Right lobe of liver (tissue), 6 donors: ENCODE results near the gene SPATS2L. TPM values are rescaled to one million over a fixed set of nuclear protein-coding genes. Genes with fewer than 3 reads are reported as not detected.

ENCODE experiments used
- ATAC-seq, 4 donors: fragments of 200-7000 bp; cut with Tn5 transposase; one replicate each; pipeline ENCODE4 v1.9.1; 2020; ENCODE audit warnings: mild to moderate bottlenecking in 4 of 4, moderate library complexity in 4 of 4
- DNase-seq, 3 donors: peaks; one replicate each; pipeline ENCODE4 v3.0.0-alpha.2; 2020
- H3K27ac ChIP-seq, 3 donors: fragments of 200-600 bp; one replicate each; pipeline ENCODE4 v1.8.0; 2022
- H3K27me3 ChIP-seq, 2 donors: fragments of 200-600 bp; one replicate each; pipeline ENCODE4 v1.8.0; 2022
- H3K36me3 ChIP-seq, 4 donors: fragments of 200-600 bp; sonication (generic) in 1 of 4; one replicate each; pipeline versions ENCODE4 v1.5.1 to v1.8.0; 2017 to 2022; ENCODE audit warnings: control low read depth in 1 of 4
- H3K4me1 ChIP-seq, 4 donors: fragments of 200-600 bp; sonication (generic) in 1 of 4; one replicate each; pipeline versions ENCODE4 v1.5.1 to v1.8.0; 2017 to 2022; ENCODE audit warnings: control low read depth in 1 of 4
- H3K4me3 ChIP-seq, 3 donors: fragments of 200-600 bp; one replicate each; pipeline ENCODE4 v1.8.0; 2022
- H3K9me3 ChIP-seq, 4 donors: fragments of 200-600 bp; sonication (generic) in 1 of 4; one replicate each; pipeline versions ENCODE4 v1.5.1 to v1.8.0; 2017 to 2022; ENCODE audit warnings: control low read depth in 1 of 4
- POLR2A ChIP-seq: fragments of 450-650 bp; IDR thresholded peaks from one replicate; pipeline ENCODE4 v1.6.1; 2017; ENCODE audit warnings: antibody characterized with exemption, mild to moderate bottlenecking
- WGBS: methylation state at CpG from one replicate; pipeline ENCODE4 v1.1.6; 2018; ENCODE audit warnings: low coverage, low lambda C conversion rate; ENCODE audit not compliant: insufficient coverage; ENCODE audit errors: missing lambda C conversion rate; 5-methylcytosine and 5-hydroxymethylcytosine counted together
- intact Hi-C, 2 donors: fragments of 100-400 bp; cut with DNase I; formaldehyde crosslinking; loops; one replicate each; pipeline versions ENCODE4 v1.11.2 to v1.14.1; 2022
- total RNA-seq, 6 experiments: library from RNA; depleted of rRNA in 2 of 6; stranded (reverse); fragments of >200 nt in 2 of 6; fragmentation: NEBNext Ultra II Directional in 3 of 6; extraction: Animal tissue kit (Norgen Biotek cat#: 25700) in 3 of 6; gene quantifications; one replicate each; pipeline versions ENCODE4 v1.1.0 to v1.2.4, GENCODE V29; 2016 to 2023
- TF ChIP-seq, protein P1 (sequence below), 4 donors: fragments of 200-600 bp in 3 of 4; fragments of 450-650 bp in 1 of 4; IDR thresholded peaks; one replicate each; pipeline versions ENCODE4 v1.5.1 to v1.8.0; 2016 to 2022; ENCODE audit warnings: antibody characterized with exemption in 4 of 4, mild to moderate bottlenecking in 2 of 4
- donor health status: DM: no; HTN: yes; CAD: no.
- donor health status: DM: no; HTN: no; CAD: no.
- donor health status: DM: no; HTN: no; CAD: no.
- donor health status: DM: no; HTN: yes; CAD: no.
- donor health status: DM: no; HTN: yes; CAD: no.

The SPATS2L gene
- total RNA-seq, 6 experiments from 2014 or later = 60.7 to 109 (median 72.9) TPM

DNA sequence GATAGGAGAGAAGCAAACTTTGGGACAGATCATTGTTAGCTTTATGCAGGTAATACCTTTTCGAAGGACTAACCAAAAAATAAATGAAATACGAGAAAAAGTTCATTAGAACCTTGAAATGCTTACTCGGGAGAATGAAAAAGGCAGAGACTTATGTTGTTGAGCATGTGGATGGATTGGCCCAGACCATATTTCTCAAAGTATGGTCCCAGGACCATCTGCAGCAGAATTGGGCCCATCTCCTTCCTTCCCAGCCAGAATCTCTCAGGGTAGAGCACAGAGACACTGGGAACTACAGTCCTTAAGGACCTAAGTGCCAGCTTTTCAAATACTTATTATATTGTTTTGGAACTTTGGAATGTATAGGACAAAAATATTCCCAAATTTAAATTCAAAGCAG is 152.6 kb downstream of the SPATS2L start:
- Histone ChIP-seq H3K4me3 (no peak overlapping the region), H3K9me3 (no peaks in the 10 kb centered on the region), H3K4me1 (peaks cover 0 to 22% (median 4%) of the 10 kb centered on the region in 4 donors), H3K36me3 (peaks cover 0 to 32% (median 2%) of the 10 kb centered on the region in 4 donors), H3K27me3 (no peaks in the 10 kb centered on the region), H3K27ac (no peak overlapping the region)
- TF ChIP-seq, protein P1, sequence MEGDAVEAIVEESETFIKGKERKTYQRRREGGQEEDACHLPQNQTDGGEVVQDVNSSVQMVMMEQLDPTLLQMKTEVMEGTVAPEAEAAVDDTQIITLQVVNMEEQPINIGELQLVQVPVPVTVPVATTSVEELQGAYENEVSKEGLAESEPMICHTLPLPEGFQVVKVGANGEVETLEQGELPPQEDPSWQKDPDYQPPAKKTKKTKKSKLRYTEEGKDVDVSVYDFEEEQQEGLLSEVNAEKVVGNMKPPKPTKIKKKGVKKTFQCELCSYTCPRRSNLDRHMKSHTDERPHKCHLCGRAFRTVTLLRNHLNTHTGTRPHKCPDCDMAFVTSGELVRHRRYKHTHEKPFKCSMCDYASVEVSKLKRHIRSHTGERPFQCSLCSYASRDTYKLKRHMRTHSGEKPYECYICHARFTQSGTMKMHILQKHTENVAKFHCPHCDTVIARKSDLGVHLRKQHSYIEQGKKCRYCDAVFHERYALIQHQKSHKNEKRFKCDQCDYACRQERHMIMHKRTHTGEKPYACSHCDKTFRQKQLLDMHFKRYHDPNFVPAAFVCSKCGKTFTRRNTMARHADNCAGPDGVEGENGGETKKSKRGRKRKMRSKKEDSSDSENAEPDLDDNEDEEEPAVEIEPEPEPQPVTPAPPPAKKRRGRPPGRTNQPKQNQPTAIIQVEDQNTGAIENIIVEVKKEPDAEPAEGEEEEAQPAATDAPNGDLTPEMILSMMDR (IDR thresholded peaks at IDR 0.05) = no peak
- no peak for TF ChIP-seq POLR2A
- DNase-seq (no peak), ATAC-seq (no peak)
- 61% methylated on average over 3 of the region's 3 CpGs for WGBS
- intact Hi-C loops = no loop called here

DNA sequence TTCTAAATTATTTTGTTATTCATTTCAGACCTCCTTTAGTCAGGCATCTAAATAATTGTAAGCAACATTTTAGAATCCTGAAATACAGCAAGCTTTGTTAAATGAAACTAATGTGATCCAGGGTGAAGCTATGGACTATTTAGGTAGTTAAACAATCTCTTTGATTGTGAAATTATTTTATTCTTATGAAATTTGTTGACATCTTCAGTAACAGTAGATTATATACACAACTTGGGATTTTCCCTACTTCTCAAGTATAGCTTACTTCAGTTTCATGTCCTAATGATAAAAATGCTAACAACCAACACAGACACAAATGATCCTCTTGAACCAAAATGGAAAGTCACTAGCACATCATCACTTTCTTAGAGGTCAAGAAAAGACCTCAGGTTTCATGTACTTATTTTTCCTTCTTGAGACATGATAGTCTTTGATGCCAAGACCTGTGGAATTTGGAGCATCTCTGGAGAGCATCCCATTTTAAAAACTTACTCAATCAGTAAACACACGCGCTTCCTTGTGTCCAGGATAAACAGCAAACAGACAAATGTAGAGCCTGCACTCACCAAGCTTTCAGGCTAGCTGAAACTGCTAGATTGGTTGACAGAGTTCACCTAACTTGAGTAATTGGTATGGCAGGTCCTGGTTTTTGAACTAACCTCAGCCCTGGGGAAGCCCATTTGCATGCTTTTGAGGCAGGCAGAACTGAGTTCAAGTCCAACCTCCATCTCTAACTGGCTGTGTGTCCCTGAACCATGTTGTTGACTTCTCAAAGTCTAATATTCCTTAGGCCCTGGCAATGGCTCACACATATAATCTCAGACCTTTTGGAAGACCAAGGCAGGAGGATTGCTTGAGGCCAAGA is 155.6 kb downstream of the SPATS2L start:
- ATAC-seq = peak; percentile 67 to 87 (median 78)

DNA sequence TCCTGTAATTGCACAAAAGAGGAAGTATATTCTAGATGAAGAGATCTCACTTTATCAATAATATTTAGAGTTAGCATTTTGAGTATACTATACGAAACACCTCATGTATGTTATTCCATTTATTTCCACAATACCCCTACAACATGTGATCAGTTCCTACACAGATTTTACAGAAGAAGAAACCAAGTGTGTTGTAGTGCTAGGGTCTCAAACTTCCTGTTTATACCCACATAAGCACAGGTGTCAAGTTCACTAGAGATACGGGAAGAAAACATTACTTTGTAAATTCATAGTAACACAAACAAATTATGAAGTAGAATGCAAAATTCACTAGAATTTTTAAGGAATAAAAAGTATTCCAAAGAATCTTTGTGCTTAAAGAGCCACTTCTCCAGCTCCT is 157.0 kb downstream of the SPATS2L start:
- Histone ChIP-seq H3K9me3 (no peaks in the 10 kb centered on the region), H3K27ac (no peak overlapping the region), H3K27me3 (no peaks in the 10 kb centered on the region), H3K36me3 (peaks cover 0 to 48% (median 9%) of the 10 kb centered on the region in 4 donors), H3K4me1 (peaks cover 0 to 8% (median 0%) of the 10 kb centered on the region in 4 donors), H3K4me3 (no peak overlapping the region)
- 96% methylated on average over 2 of the region's 2 CpGs for WGBS
- intact Hi-C loops = no loop called here
- TF ChIP-seq, protein P1 (IDR thresholded peaks at IDR 0.05) = no peak
- TF ChIP-seq POLR2A = no peak
- ATAC-seq (no peak), DNase-seq (no peak)

More for the DNA sequence above, 155.6 kb downstream of the SPATS2L start:
- Histone ChIP-seq H3K9me3 (no peaks in the 10 kb centered on the region), H3K4me1 (peaks cover 0 to 8% (median 0%) of the 10 kb centered on the region in 4 donors), H3K36me3 (peaks cover 0 to 37% (median 5%) of the 10 kb centered on the region in 4 donors), H3K27ac (peak overlapping the region in 1 of 3 donors; percentile 34), H3K27me3 (no peaks in the 10 kb centered on the region), H3K4me3 (no peak overlapping the region)
- TF ChIP-seq POLR2A = no peak
- TF ChIP-seq, protein P1 (IDR thresholded peaks at IDR 0.05) = no peak
- intact Hi-C loops = no loop called here
- WGBS = 58% methylated on average over 2 of the region's 2 CpGs
- no peak for DNase-seq

DNA sequence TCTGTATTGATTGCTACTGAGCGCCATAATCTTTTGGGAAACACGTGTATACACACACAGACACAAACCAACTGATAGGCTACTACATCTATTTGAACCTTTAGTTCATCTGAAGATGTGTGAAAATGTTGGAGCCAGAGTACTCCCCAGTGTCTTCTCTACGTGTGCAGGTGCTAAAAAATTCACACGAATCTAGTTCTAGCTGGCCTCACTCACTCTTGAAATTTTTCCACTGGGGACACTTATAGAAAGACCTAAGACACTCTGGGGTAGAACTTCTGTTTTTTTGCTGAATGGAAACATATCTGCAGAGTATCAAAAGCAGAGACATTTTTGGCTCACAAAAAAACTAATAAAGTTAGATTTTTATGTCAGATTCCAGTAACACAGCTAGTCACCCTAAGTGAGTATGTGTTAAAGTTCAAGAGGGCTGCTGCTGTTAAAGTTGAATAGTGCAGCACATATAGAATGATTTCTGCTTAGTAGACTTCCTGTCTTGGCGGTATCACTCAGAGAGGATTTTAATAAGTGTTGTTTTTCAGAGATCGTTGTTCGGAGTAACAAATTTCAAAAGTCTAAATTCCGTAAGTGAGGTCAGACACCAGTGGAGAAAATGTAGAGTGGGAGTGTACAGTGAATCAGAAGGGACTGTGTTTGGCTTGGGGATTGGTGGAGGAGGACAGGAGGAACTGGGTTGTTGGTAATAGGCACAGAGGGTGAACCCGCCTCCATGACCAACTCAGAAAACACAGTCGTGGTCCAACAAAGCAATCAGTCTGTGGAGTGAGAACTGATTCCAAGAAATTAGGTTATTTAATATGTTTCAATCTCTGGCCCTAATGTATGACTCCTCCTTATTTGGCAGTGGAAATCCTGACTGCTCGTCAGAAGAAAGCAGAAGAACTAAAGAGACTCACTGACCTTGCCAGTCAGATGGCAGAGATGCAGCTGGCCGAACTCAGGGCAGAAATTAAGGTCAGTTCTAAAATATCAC is 160.2 kb downstream of the SPATS2L start:
- ATAC-seq (peak; percentile 45 to 49 (median 47)), DNase-seq (no peak)
- Histone ChIP-seq H3K27ac (peak overlapping the region in 1 of 3 donors; percentile 22), H3K4me3 (no peak overlapping the region), H3K27me3 (no peaks in the 10 kb centered on the region), H3K36me3 (peaks cover 3 to 52% (median 19%) of the 10 kb centered on the region in 4 donors), H3K4me1 (peaks cover 0 to 8% (median 0%) of the 10 kb centered on the region in 4 donors), H3K9me3 (no peaks in the 10 kb centered on the region)
- no peak for TF ChIP-seq POLR2A
- TF ChIP-seq, protein P1 (IDR thresholded peaks at IDR 0.05) = no peak
- intact Hi-C loops = no loop called here
- 57% methylated on average over 11 of the region's 12 CpGs for WGBS
